GM18511 (cell line): Measurements from ENCODE around the gene SMIM7.

Experiments
- ATAC-seq: cut with Tn5 transposase; IDR thresholded peaks from one replicate; pipeline ENCODE4 v1.9.1; 2021; ENCODE audit warnings: mild to moderate bottlenecking, moderate library complexity; ENCODE audit not compliant: unreplicated experiment

Gene SMIM7

GRCh38 chr19:16623576-16623975 is 36.4 kb downstream of the SMIM7 start:
- ATAC-seq = no peak

DNA sequence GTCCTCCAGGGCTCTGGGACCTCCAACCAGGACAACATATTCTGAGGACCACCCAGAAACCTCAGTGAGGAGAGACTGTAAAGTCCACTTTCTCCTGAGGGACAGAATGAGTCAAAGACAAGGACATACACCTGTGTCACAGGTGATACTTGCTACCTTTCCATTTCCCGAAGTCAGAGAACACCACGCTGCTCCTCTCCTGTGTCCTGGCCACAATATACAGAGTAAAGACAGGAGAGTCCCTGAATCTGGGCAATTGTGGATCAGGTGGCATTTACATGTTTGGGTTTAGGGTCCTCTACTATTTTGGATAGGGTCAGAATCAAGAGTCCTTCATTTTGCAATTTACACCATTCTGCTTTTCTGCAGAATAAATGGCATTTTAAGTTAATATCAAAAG is 36.9 kb downstream of the SMIM7 start:
- ATAC-seq = no peak

DNA sequence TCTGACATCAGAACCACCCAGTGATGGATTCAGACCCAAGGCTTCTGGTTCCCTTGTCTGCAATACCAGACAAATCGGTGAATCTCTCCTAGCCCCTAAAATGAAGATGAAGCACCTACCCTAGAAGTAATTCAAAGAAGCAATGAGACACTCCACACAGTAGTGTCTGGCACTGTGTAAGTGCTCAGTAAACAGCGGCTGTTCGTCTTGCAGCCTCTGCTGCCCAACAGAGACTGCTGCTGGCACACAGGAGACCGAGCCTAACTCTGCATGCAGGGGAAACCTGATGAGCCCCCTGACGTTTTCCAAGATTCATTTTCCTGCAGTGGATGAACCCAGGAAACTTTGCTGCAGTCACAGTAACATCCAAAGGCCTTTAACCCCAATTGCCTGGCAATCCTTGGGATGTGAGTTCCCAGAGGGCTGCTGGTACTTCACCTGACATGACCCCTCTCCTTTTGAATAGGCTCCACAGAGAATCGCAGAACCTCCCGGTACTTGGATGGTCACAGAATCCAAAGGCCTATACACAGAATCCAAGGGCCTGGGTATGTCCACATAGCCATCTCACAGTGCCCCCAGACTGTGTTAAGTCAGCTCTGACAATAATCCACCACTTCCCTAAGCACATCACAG is 38.7 kb downstream of the SMIM7 start:
- ATAC-seq = no peak

- no peak for ATAC-seq
Observed at GRCh38 chr19:16620584-16620983, 39.4 kb downstream of the SMIM7 start.

DNA sequence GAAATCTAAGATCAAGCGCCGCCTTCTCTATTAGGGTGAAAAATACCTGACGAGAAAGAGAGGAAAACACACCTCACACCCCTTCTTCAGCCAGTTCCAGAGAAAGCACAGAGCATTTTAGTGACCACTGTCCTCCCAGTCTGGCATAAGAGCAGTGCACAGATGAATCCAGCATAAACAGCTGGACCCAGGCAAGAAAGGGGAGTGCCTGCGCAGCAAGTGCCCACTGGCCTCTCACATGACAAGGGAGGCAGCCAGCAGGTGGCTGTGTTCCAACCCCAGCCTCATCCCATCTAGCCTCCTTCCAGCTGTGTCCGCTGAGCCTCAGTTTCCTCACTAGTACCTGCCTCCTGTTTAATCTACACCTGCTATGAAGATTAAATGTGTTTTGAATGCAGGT is 39.9 kb downstream of the SMIM7 start:
- no peak for ATAC-seq

- no peak for ATAC-seq
Observed at GRCh38 chr19:16619457-16619856, 40.5 kb downstream of the SMIM7 start.

- ATAC-seq = no peak
Observed at GRCh38 chr19:16618248-16618647, 41.7 kb downstream of the SMIM7 start.

DNA sequence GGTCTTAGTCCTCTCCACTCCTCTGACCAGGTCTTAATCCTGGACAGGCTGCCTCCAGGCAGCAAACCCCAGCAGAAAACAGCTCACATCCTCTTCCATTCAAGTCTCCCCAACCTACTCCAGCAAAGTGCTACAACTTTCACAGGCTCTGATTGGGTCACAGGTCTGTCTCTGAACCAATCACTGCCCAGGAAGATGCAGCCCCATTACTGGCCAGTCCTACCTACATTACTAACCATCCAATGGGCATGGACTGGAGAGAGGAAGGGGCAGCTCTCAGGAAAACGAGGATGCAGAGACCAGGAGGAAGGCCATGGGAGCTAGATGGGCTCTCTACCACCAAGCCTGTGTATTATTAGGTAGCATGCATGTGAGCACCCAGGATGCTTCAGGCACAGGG is 44.1 kb downstream of the SMIM7 start:
- ATAC-seq = no peak

GRCh38 chr19:16614941-16615340 is 45.0 kb downstream of the SMIM7 start:
- ATAC-seq = no peak

DNA sequence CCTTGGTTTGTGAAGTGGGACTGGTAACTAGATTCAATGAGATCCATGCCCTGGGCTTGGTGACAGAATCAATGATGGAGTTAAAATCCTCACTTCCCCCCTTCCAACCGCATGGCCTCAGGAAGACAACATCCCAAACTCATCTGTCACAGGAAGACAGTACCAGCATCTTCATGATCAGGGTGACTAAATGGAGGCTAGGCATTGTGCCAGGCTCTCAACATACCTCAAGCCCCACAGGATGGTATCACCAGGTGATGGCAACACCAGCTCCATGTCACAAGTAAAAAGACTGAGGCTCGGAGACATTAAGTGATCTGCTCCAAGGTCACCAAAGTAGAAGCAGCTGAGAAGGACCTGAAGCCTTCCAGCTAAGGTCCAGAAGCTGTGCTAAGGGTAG is 46.1 kb downstream of the SMIM7 start:
- ATAC-seq = no peak

DNA sequence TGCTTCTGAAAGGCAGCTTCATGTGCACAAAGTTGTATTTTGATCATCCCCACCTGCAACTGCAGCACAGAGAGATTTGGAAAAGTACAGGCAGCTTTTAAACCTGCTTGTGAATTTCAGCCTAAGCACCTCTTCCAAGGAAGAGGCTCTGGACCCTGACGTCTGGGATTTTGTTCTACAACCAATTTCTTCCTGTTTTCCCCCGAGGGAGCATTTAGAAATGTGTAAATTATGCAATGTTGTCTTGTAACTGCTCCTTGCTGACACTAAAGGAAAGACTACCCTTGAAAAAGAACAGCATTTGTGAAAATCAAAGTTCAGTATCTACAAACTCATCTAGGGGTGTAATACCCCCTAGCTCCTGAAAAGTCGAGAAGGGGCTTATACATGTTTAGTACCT is 47.3 kb downstream of the SMIM7 start:
- no peak for ATAC-seq

DNA sequence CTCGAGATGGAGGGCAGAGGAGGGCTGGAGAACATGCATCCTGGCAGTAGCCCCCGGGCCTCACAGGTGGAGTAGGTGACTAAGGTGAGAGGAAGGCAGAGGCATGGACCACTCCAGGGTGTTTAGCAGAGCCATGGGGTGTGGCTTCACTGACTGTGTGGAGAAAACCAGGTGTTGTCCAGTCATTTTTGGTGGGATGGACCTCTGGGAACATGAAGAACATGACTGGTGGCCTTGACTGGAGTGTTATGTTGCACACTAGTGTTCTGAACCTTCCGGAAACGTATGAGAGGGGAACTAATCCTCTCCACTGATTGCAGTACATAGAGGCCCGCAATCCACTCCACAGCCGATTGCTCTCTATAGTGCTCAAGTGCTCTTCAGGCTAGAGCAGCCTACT is 48.8 kb downstream of the SMIM7 start:
- no peak for ATAC-seq

GRCh38 chr19:16609511-16610200 is 50.3 kb downstream of the SMIM7 start:
- ATAC-seq = no peak

DNA sequence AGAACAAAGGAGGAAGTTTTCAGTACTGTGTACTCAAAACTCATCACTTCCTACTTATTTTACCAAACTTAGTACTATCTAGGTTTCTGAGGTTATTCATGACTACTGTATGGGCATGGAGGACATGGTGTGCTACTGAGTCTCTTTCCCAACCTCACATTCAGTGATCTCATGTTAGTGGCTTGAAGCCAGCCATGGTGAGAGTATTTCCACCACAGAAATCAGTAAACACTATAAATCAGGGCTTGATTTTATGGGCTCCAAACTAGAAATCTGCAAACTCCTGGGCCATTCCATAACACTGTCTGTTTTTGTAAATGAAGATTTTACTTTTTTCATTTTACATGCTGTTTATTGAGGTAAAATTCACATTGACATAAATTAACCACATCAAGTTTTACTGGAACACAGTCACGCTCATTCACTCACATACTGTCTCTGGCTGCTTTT is 51.6 kb downstream of the SMIM7 start:
- no peak for ATAC-seq

GRCh38 chr19:16607819-16608218 is 52.1 kb downstream of the SMIM7 start:
- ATAC-seq = no peak

DNA sequence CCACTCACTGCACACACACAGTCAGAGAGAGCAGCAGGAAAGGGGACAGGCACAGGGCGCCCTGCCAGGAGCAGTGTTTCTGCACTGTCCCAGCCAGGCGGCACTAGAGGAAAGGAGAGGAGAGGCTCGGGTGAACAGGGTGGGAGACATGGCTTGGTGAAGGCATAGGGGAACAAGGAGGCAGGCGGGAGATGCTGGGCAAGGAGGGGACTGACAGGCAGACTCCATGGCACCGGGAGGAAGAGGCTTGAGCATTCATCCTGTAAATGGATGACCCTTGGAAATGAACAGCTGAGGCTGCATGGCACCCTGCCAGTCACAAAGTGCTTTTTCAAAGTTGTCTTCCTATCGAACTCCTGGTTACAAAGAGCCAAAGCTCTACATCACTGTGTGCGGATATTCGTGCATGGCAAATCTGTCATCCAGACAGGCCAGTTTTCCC is 54.4 kb downstream of the SMIM7 start:
- no peak for ATAC-seq

GRCh38 chr19:16605115-16605514 is 54.8 kb downstream of the SMIM7 start:
- no peak for ATAC-seq

GRCh38 chr19:16604615-16605014 is 55.3 kb downstream of the SMIM7 start:
- ATAC-seq = no peak

GRCh38 chr19:16603090-16603489 is 56.9 kb downstream of the SMIM7 start:
- no peak for ATAC-seq

DNA sequence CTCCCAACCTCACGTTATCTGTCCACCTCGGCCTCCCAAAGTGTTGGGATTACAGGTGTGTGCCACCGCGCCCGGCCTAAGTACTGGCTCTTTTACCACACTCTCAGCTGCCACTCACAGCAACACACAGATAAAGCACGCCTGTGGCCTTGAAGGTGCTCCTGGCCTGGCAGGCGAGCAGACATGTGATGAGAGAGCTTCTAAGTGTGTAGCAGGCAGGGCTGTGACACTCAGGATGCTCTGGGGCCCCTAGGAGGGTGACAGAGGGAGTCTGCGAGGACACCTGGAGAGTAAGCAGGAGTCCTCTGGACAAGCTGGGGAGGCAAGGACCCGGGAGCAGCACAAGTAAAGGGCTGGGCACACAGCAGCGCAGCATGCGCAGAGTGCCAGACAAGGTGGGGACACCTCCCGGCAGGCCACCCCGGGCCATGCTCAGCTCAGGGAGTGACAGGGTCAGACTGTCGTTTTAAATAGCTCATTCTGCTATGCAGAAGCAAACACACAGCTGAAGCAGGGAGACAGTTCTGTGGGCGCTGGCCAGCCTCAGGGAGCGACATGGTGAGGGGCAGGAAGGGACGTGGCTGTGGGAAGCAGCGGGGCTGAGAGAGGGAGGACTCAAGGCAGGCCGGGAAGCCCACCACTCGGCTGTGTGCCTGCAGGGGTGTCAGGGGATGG is 58.4 kb downstream of the SMIM7 start:
- ATAC-seq = no peak

- ATAC-seq = no peak
Observed at GRCh38 chr19:16600824-16601223, 59.1 kb downstream of the SMIM7 start.

GRCh38 chr19:16599655-16600346 is 60.1 kb downstream of the SMIM7 start:
- no peak for ATAC-seq
